ENCODE data around the gene PDE6C. TPM values are rescaled to one million over a fixed set of nuclear protein-coding genes. Genes with fewer than 3 reads are reported as not detected.

PDE6C gene
- total and polyA plus RNA-seq, 2 of the 4 experiments (the other 2 are of a cell fraction), result not detected

Other genes with a start within 250 kb of the PDE6C start
- gene MYOF, start 130.2 kb upstream of the PDE6C start, total RNA-seq (2012; rRNA removed), result 281 and 332 TPM in 2 replicates
- gene MYOF, start 130.2 kb upstream of the PDE6C start, polyA plus RNA-seq (2012; rRNA removed), result 197 and 221 TPM in 2 replicates
- gene CEP55, start 115.9 kb upstream of the PDE6C start, total RNA-seq (2012; rRNA removed), result 23.5 and 30.8 TPM in 2 replicates
- 13.8 and 15.7 TPM in 2 replicates for gene CEP55, start 115.9 kb upstream of the PDE6C start, polyA plus RNA-seq (2012; rRNA removed)
- not detected in 2 replicates for gene FFAR4, start 45.9 kb upstream of the PDE6C start, total RNA-seq (2012; rRNA removed)
- not detected in 2 replicates for gene FFAR4, start 45.9 kb upstream of the PDE6C start, polyA plus RNA-seq (2012; rRNA removed)
- not detected in 2 replicates for gene RBP4, start 11.3 kb upstream of the PDE6C start, total RNA-seq (2012; rRNA removed)
- not detected in 2 replicates for gene RBP4, start 11.3 kb upstream of the PDE6C start, polyA plus RNA-seq (2012; rRNA removed)
- 1.6 and 10.6 TPM in 2 replicates for gene FRA10AC1, start 90.1 kb downstream of the PDE6C start, total RNA-seq (2012; rRNA removed)
- gene FRA10AC1, start 90.1 kb downstream of the PDE6C start, polyA plus RNA-seq (2012; rRNA removed), result 4.9 and 7.7 TPM in 2 replicates
- not detected in 2 replicates for gene LGI1, start 145.4 kb downstream of the PDE6C start, total RNA-seq (2012; rRNA removed)
- gene LGI1, start 145.4 kb downstream of the PDE6C start, polyA plus RNA-seq (2012; rRNA removed), result not detected in 2 replicates